HCT116 (cell line): ENCODE measurements around the gene METTL13.

Experiments
- EZH2 ChIP-seq: fragments of 200-600 bp; sonication (generic); IDR thresholded peaks from 2 replicates; pipeline ENCODE4 v1.6.1; 2017; ENCODE audit warnings: antibody characterized with exemption, mixed run types
- POLR2A ChIP-seq: IDR thresholded peaks from 2 replicates; pipeline ENCODE4 v1.7.0; 2011; ENCODE audit warnings: borderline replicate concordance; ENCODE audit not compliant: insufficient read depth, insufficient read length; ENCODE audit errors: extremely low read depth
- SRF ChIP-seq: IDR thresholded peaks from 2 replicates; pipeline ENCODE4 v1.6.1; 2012; ENCODE audit warnings: low read depth

GRCh38 chr1:171787686-171788480, 6.4 kb downstream of the METTL13 start:
- TF ChIP-seq EZH2 = no peak
- TF ChIP-seq POLR2A = no peak
- TF ChIP-seq SRF = no peak
